ENCODE results near the gene SLC26A8.
A peak's percentile ranks its signal among the peaks of the same experiment; 100 is the strongest.

SLC26A8 gene

DNA sequence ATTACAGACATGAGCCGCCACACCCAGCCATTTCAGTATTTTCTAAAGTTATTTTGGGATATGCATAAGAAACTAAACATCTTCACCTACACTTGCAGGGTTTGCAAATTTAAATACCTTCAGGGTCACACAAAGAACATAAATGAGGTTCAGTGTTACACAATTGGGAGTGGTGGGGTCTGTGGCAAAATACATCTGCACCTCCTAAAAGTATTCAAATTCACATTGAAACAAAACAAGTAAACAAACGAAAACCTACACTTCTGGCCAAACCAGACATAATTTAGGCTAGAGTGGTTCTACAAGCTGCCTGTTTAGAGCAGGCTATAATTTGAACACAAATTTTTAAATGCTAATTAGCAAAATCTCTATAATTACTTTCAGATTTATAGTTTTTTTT lies 37.8 kb upstream of the SLC26A8 start:
- Mint-ChIP-seq H3K27me3 (no peaks in the 10 kb centered on the region), H3K9me3 (no peaks in the 10 kb centered on the region), H3K4me3 (no peak overlapping the region), H3K27ac (no peak overlapping the region), H3K36me3 (ENCODE audit: low read depth) (peaks cover 72% of the 10 kb centered on the region), H3K4me1 (ENCODE audit: low read depth) (peaks cover 42% of the 10 kb centered on the region)
- intact Hi-C loops (cut with micrococcal nuclease) = no loop called here

DNA sequence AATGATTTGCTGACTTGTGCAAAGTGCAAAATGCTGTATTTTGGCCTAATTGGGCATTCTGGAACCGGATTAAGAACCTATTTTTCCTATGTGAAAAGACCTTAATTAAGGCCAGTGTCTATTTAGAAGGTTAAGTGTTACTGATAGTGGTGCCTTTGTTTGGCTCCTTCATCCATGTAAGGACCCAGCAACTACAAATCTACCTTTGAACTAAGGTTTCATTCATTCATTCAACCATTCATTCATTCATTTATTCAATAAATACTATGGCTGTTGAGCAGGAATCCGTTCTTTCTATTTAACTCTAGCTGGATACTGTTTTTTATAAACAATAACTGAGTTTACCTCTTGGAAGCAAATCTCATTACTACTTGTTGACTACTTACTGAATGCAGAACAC lies 36.8 kb upstream of the SLC26A8 start:
- intact Hi-C loops (cut with micrococcal nuclease) = no loop called here
- Mint-ChIP-seq H3K27ac (no peak overlapping the region), H3K27me3 (no peaks in the 10 kb centered on the region), H3K36me3 (ENCODE audit: low read depth) (peaks cover 73% of the 10 kb centered on the region), H3K4me1 (ENCODE audit: low read depth) (peaks cover 41% of the 10 kb centered on the region), H3K4me3 (no peak overlapping the region), H3K9me3 (no peaks in the 10 kb centered on the region)

DNA sequence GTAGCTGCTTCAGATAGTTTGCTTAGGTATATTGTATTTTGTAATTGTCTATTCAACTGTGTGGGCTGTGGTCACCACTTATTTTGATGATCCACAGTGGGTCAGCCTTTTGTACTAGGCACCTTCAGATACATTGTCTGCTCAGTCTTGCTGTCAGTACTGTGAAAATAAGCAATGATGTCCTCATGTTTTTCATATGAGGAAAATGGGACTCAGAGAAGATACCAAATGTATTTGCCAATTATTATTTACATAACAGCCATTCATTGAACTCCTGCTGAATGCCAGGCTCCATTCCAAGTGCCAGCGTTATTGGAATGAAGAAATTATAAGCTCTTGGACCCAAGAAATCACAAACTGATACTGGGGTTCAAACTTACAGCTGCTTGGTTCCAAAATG lies 31.7 kb upstream of the SLC26A8 start:
- H3K36me3 Mint-ChIP-seq (ENCODE audit: low read depth) = peaks cover 51% of the 10 kb centered on the region

DNA sequence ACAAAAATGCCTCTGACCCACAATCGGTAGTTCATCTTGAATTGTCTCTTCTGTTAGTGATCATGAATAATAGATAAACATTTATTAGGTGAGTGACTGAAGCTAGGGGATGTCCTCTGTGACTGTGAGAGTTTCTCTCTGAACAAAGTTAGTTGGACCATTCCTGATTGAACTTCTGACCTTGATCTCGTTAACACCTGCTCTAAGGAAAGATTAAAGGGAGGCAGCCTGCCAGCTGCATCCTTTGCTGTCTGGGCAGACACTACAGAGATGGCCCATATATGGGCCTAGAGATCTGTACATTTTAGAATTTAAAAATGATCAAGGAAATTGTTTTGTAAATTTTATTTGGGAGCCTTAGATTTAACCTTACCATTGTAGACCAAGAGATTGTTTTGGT lies 30.5 kb upstream of the SLC26A8 start:
- H3K27ac Mint-ChIP-seq = no peak overlapping the region
- H3K36me3 Mint-ChIP-seq (ENCODE audit: low read depth) = peaks cover 39% of the 10 kb centered on the region
- intact Hi-C loops (cut with micrococcal nuclease) = no loop called here
- no peaks in the 10 kb centered on the region for H3K9me3 Mint-ChIP-seq
- no peak overlapping the region for H3K4me3 Mint-ChIP-seq
- no peaks in the 10 kb centered on the region for H3K27me3 Mint-ChIP-seq
- peaks cover 12% of the 10 kb centered on the region for H3K4me1 Mint-ChIP-seq (ENCODE audit: low read depth)

More for the DNA sequence above, 31.7 kb upstream of the SLC26A8 start:
- Mint-ChIP-seq H3K4me3 (no peak overlapping the region), H3K9me3 (no peaks in the 10 kb centered on the region), H3K4me1 (ENCODE audit: low read depth) (peaks cover 20% of the 10 kb centered on the region), H3K27ac (no peak overlapping the region), H3K27me3 (no peaks in the 10 kb centered on the region)
- intact Hi-C loops (cut with micrococcal nuclease) = no loop called here

DNA sequence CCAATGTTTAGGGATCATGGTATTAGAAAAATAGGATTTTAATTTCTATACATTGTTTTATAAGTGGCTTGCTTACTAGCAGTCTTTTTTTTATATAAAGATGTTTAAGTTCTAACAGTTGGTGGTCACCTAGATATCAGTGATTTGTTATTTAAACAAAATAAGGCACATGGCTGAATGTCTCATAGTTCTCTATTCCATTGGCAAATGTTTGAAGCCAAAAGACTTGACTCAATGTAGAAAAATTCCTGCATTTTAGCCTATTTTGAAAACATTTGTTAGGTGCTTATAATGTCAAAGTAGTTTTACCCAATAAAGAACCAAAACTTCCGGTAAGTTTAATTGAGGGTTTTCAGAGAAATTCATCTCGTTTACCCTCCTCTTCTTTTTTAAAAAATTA lies 30.0 kb upstream of the SLC26A8 start:
- Mint-ChIP-seq H3K27me3 (no peaks in the 10 kb centered on the region), H3K9me3 (no peaks in the 10 kb centered on the region), H3K4me1 (ENCODE audit: low read depth) (peaks cover 7% of the 10 kb centered on the region), H3K27ac (no peak overlapping the region), H3K36me3 (ENCODE audit: low read depth) (peaks cover 34% of the 10 kb centered on the region), H3K4me3 (no peak overlapping the region)
- intact Hi-C loops (cut with micrococcal nuclease) = no loop called here

DNA sequence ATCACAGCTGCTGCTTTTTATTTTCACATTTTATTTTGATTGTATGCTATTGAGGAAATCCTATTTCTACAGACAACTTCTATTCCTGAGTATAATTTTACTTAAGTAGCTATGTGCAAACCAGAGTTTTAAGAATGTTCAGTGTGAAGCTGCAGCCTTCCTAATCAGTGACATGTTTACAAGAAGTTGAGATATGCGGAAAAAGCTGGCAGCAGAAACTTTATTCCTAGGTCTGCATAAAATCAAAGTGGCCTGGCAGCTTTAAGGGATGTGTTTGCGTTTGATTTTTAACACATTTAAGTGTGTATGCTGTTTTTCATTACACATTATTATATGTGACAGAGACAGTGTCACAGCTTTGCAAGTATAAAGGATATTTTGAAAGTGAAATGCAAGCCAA lies 29.4 kb upstream of the SLC26A8 start:
- intact Hi-C loops (cut with micrococcal nuclease) = no loop called here
- Mint-ChIP-seq H3K27me3 (no peaks in the 10 kb centered on the region), H3K9me3 (no peaks in the 10 kb centered on the region), H3K36me3 (ENCODE audit: low read depth) (peaks cover 28% of the 10 kb centered on the region), H3K27ac (no peak overlapping the region), H3K4me3 (no peak overlapping the region), H3K4me1 (ENCODE audit: low read depth) (peaks cover 5% of the 10 kb centered on the region)

DNA sequence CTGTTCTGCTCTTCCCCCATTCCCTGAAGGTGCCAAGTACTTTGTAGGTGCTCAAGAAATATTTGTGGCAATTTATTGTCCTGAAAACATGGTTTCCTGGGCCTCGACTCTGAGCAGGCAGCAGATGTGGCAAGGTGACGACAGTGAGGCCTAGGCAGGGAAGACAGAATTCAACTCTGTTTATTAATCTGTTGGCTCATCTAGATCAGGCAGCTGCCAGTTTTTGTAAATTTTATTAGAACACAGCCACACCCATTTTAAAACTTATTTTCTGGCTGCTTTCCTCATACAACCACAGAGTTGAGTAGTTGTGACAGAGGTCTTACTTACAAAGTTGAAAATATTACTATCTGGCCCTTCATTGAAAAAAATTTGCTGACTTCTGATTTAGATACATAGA lies 27.7 kb upstream of the SLC26A8 start:
- Mint-ChIP-seq H3K27ac (no peak overlapping the region), H3K27me3 (no peaks in the 10 kb centered on the region), H3K4me3 (no peak overlapping the region), H3K9me3 (no peaks in the 10 kb centered on the region), H3K36me3 (ENCODE audit: low read depth) (peaks cover 20% of the 10 kb centered on the region), H3K4me1 (ENCODE audit: low read depth) (peaks cover 9% of the 10 kb centered on the region)
- intact Hi-C loops (cut with micrococcal nuclease) = no loop called here

DNA sequence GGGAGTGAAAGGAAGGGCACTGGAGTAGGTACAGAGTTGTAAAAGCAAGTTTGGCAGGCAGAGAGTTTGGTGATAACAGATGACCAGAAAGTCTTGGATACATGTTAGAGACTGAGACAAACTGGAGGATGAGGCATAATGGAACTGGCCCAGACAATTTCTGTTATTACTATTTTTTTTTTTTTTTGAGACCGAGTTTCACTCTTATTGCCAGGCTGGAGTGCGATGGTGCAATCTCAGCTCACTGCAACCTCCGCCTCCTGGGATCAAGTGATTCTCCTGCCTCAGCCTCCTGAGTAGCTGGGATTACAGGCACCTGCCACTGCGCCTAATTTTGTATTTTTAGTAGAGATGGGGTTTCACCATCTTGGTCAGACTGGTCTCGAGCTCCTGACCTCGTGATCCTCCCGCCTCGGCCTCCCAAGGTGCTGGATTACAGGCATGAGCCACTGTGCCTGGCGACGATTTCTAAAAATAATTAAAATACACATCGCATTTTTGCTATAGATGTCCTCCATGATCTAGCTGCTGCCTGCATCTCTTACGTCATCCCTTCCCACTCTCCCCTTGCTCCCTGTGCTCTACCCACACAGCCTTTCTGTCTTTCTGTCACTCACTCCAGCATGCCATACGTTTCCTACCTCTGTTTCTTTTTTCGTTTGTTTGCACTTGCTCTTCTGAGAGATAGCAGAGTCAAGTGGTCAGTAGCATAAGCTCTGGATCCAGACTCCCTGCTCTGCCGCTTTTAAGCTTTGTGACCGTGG lies 26.7 kb upstream of the SLC26A8 start:
- H3K4me1 Mint-ChIP-seq (ENCODE audit: low read depth) = peaks cover 9% of the 10 kb centered on the region
- intact Hi-C loops (cut with micrococcal nuclease) = no loop called here
- no peak overlapping the region for H3K4me3 Mint-ChIP-seq
- H3K27ac Mint-ChIP-seq = no peak overlapping the region
- no peaks in the 10 kb centered on the region for H3K9me3 Mint-ChIP-seq
- H3K27me3 Mint-ChIP-seq = no peaks in the 10 kb centered on the region
- H3K36me3 Mint-ChIP-seq (ENCODE audit: low read depth) = peaks cover 12% of the 10 kb centered on the region

DNA sequence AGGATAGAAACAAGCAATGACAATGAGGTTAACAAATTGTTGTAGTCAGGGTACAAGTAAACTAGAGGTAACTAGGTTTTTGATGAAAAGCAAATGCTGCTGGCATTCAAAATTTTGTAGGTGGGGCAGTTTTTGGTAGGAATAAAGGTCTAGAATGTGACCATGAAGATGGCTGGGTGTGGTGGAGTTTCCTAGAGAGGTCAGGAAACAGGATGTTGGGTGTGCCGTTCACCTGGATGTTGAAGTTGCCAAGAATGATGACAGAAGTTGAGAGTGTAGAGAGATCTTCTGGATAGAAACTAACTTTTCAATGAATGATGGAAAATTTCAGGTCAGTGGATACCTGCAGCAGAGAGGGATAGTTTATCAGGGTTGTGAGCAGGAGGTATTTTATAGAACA lies 25.9 kb upstream of the SLC26A8 start:
- H3K9me3 Mint-ChIP-seq = no peaks in the 10 kb centered on the region
- intact Hi-C loops (cut with micrococcal nuclease) = no loop called here
- H3K27me3 Mint-ChIP-seq = no peaks in the 10 kb centered on the region
- H3K27ac Mint-ChIP-seq = no peak overlapping the region
- H3K36me3 Mint-ChIP-seq (ENCODE audit: low read depth) = peaks cover 10% of the 10 kb centered on the region
- peaks cover 11% of the 10 kb centered on the region for H3K4me1 Mint-ChIP-seq (ENCODE audit: low read depth)
- no peak overlapping the region for H3K4me3 Mint-ChIP-seq

DNA sequence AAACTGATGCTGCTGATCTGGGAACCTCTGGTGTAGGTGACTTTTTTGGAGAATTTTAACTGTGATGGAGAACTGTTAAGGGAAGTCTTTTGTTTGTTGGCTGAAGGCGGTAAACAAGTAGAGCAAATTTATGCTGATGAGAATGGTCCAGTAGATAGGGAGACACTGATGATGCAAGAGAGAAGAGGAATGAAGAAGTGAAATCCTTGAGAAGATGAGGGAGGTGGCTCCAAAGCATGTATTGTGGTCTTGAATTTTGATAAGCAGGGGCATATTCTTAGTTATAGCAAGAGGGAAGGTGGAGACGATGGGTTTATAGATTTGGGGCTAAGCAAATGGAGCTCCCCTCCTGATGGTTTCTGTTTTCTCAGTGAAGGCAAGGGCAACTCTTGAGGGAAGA lies 25.1 kb upstream of the SLC26A8 start:
- no peaks in the 10 kb centered on the region for H3K27me3 Mint-ChIP-seq
- intact Hi-C loops (cut with micrococcal nuclease) = no loop called here
- peaks cover 10% of the 10 kb centered on the region for H3K36me3 Mint-ChIP-seq (ENCODE audit: low read depth)
- H3K4me1 Mint-ChIP-seq (ENCODE audit: low read depth) = peaks cover 16% of the 10 kb centered on the region
- no peak overlapping the region for H3K27ac Mint-ChIP-seq
- no peaks in the 10 kb centered on the region for H3K9me3 Mint-ChIP-seq
- H3K4me3 Mint-ChIP-seq = no peak overlapping the region

DNA sequence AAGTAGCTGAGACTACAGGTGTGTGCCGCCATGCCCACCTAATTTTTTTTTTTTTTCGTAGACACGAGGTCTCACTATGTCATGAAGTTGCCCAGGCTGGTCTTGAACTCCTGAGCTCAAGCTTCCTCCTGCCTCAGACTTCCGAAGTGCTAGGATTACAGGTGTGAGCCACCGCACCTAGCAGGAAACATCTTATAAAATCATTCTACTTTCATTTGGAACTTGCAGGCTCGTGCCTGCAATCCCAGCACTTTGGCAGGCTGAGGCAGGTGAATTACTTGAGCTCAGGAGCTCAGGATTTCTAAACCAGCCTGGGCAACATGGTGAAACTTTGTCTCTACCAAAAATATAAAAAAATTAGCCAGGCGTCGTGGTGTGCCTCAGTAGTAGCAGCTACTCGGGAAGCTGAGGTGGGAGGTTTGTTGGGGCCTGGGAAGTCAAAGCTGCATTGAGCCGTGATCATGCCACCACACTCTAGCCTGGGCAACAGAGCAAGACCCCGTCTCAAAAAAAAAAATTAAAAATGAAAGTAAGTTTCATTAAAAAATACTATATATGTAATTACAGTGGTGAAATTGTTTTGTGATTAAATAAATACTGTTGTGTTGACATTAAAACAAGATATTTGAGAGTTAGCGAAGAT lies 18.3 kb upstream of the SLC26A8 start:
- H3K4me1 Mint-ChIP-seq (ENCODE audit: low read depth) = peaks cover 70% of the 10 kb centered on the region

DNA sequence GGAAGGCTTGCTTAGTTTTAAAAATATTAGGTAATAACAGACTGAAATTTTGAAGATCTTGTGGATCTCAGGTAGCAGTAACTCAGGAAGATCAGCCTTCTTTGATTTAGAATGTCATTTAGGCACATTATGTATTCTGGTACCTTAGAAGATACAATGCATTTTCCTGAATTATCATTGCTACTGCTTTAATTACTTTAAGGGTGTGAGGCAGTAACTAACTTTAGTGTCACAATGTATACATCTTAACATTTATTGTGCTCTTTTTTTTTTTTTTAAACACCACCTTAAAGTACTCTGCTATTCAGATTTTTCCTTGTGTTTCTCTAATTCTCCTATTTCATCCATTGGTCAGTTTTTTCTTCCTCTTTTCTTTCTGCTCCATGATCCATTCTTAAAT lies 16.5 kb upstream of the SLC26A8 start:
- intact Hi-C loops (cut with micrococcal nuclease) = no loop called here
- Mint-ChIP-seq H3K9me3 (no peaks in the 10 kb centered on the region), H3K4me1 (ENCODE audit: low read depth) (peaks cover 76% of the 10 kb centered on the region), H3K4me3 (no peak overlapping the region), H3K27ac (peak overlapping the region; percentile 59), H3K36me3 (ENCODE audit: low read depth) (peaks cover 32% of the 10 kb centered on the region), H3K27me3 (no peaks in the 10 kb centered on the region)

More for the DNA sequence above, 18.3 kb upstream of the SLC26A8 start:
- intact Hi-C loops (cut with micrococcal nuclease) = no loop called here
- Mint-ChIP-seq H3K9me3 (no peaks in the 10 kb centered on the region), H3K4me3 (no peak overlapping the region), H3K36me3 (ENCODE audit: low read depth) (peaks cover 27% of the 10 kb centered on the region), H3K27ac (no peak overlapping the region), H3K27me3 (no peaks in the 10 kb centered on the region)

DNA sequence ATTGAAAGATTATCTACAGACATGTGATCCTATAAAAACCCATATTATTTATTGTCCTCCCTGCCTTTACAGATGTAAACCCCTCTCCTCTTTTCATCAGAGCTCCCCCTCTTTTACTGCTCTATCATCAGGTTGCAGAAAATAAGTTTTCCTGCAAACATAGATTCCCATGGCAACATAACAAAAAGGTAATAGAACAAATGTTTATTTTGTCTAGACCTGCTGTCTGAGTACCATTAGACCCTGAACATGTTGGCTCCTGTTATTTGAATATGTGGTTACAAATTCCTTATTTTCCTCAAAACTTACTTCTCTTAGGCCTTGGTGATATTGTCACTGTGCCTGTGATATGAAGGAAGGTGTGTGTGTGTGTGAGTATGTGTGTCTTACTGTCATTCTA lies 14.7 kb upstream of the SLC26A8 start:
- peaks cover 77% of the 10 kb centered on the region for H3K4me1 Mint-ChIP-seq (ENCODE audit: low read depth)
- H3K9me3 Mint-ChIP-seq = no peaks in the 10 kb centered on the region
- intact Hi-C loops (cut with micrococcal nuclease) = loop anchor here (10.0 kb wide), 1 partner anchor 326 kb away; no protein-coding TSS in a partner anchor
- no peak overlapping the region for H3K4me3 Mint-ChIP-seq
- peaks cover 24% of the 10 kb centered on the region for H3K36me3 Mint-ChIP-seq (ENCODE audit: low read depth)
- no peaks in the 10 kb centered on the region for H3K27me3 Mint-ChIP-seq
- H3K27ac Mint-ChIP-seq = peak overlapping the region; percentile 66

DNA sequence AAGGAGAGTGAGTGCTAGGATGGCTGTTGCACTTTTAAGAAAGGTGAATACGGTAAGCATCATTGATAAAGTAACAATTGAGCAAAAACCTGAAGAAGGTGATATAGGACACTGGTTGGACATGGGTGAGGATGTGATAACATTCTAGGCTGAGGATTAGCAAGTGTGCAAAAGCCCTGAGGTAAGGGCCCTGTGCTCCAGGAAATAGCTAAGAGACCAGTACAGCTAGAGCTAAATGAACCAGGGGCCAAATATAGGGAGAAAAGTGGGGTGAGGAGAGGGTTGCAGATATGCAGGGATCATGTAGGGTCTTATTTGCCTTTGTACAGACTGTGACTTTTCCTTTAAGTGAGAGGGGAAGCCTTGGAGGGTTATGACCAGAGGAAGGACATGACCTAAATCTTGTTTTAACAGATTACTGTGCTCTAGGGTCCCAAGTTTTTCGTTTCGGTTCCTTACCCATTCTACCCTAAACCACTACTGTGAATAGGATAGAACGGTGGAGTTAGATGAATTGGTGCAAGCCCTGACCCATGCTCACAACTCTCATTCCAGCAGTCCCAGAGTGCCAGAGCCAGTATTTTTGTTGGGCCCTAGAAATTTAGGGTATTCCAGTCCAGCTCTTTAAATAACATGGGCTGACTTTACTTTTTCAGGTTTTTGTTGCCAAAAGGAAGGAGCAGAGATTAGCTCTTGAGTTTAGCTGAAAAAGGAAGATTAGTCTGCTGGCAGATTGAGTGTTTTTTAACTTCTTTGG lies 13.9 kb upstream of the SLC26A8 start:
- intact Hi-C loops (cut with micrococcal nuclease) = loop anchor here (10.0 kb wide), 1 partner anchor 327 kb away; no protein-coding TSS in a partner anchor
- Mint-ChIP-seq H3K9me3 (no peaks in the 10 kb centered on the region), H3K4me1 (ENCODE audit: low read depth) (peaks cover 85% of the 10 kb centered on the region), H3K4me3 (peak overlapping the region; percentile 50), H3K27ac (peak overlapping the region; percentile 66), H3K27me3 (no peaks in the 10 kb centered on the region), H3K36me3 (ENCODE audit: low read depth) (peaks cover 23% of the 10 kb centered on the region)

Measured in dendritic cell treated with granulocyte-macrophage colony-stimulating factor and Interleukin-4, amounts not matched to agents 40 ng/mL and 50 ng/mL, for 4 days (primary cell).